HCT116 (cell line): Measurements from ENCODE around the gene EMP2.

Experiments
- CTCF ChIP-seq, 3 experiments: fragments of 200-600 bp in 1 of 3; sonication (generic) in 1 of 3; IDR thresholded peaks in 2 of 3; conservative IDR thresholded peaks in 1 of 3; 2 replicates each; pipeline ENCODE4 v1.5.1; 2012 to 2017; ENCODE audit warnings: low read depth in 2 of 3, low read length in 2 of 3, antibody characterized with exemption in 1 of 3, borderline replicate concordance in 1 of 3, control low read depth in 1 of 3, mild to moderate bottlenecking in 1 of 3, mixed read lengths in 1 of 3, mixed run types in 1 of 3, moderate library complexity in 1 of 3; ENCODE audit not compliant: insufficient read depth in 1 of 3
- EGR1 ChIP-seq: IDR thresholded peaks from 2 replicates; pipeline ENCODE4 v1.6.1; 2012; ENCODE audit warnings: low read depth
- EZH2 ChIP-seq: fragments of 200-600 bp; sonication (generic); IDR thresholded peaks from 2 replicates; pipeline ENCODE4 v1.6.1; 2017; ENCODE audit warnings: antibody characterized with exemption, mixed run types
- EZH2phosphoT487 ChIP-seq: fragments of 200-600 bp; IDR thresholded peaks from 2 replicates; pipeline ENCODE4 v1.6.1; 2018; ENCODE audit warnings: antibody characterized with exemption, borderline replicate concordance
- JUND ChIP-seq: IDR thresholded peaks from 2 replicates; pipeline ENCODE4 v1.6.1; 2012
- POLR2A ChIP-seq: IDR thresholded peaks from 2 replicates; pipeline ENCODE4 v1.7.0; 2011; ENCODE audit warnings: borderline replicate concordance; ENCODE audit not compliant: insufficient read depth, insufficient read length; ENCODE audit errors: extremely low read depth
- POLR2AphosphoS5 ChIP-seq: IDR thresholded peaks from 2 replicates; pipeline ENCODE4 v1.6.1; 2011; ENCODE audit warnings: mild to moderate bottlenecking, low read depth, low read length, moderate library complexity
- ZFX ChIP-seq: fragments of 450-650 bp; IDR thresholded peaks from 2 replicates; pipeline ENCODE4 v1.6.1; 2017
- ZNF274 ChIP-seq: fragments of 200-500 bp; sonication (Bioruptor generic); IDR thresholded peaks from 2 replicates; pipeline ENCODE4 v1.6.1; 2014; ENCODE audit warnings: mild to moderate bottlenecking, low read depth, low read length, inconsistent platforms
- TF ChIP-seq, protein P1 (sequence below): IDR thresholded peaks from 2 replicates; pipeline ENCODE4 v1.6.1; 2011; ENCODE audit warnings: mild to moderate bottlenecking, low read length, moderate library complexity; ENCODE audit not compliant: insufficient replicate concordance; ENCODE audit errors: extremely low read depth
- TF ChIP-seq, protein P2 (sequence below): IDR thresholded peaks from 2 replicates; pipeline ENCODE4 v1.6.1; 2012

DNA sequence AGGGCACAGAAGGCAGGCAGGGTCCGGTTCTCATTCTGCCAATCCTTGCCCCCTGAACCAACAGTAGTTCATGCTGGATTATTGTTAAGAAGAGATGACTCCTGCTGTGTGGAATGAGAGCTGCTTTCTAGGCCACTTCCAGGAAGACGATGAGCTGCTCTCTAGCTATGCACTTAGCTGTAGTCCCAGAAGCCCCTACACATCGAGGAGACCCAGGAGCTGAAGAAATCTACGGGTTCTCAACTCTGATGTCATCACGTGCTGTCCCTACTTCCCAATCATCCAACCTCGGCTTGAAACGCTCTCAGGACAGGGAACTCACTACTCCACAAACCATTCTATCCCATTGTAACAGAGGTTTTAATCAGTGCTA lies 29.0 kb upstream of the EMP2 start:
- TF ChIP-seq CTCF (IDR thresholded peaks at IDR 0.05 in 2 of 3, conservative IDR thresholded peaks at IDR 0.05 in 1 of 3; ENCODE audit: borderline replicate concordance in 1 of 3, insufficient read depth in 1 of 3, low read depth in 2 of 3, low read length in 2 of 3) = no peak
- TF ChIP-seq, protein P1, sequence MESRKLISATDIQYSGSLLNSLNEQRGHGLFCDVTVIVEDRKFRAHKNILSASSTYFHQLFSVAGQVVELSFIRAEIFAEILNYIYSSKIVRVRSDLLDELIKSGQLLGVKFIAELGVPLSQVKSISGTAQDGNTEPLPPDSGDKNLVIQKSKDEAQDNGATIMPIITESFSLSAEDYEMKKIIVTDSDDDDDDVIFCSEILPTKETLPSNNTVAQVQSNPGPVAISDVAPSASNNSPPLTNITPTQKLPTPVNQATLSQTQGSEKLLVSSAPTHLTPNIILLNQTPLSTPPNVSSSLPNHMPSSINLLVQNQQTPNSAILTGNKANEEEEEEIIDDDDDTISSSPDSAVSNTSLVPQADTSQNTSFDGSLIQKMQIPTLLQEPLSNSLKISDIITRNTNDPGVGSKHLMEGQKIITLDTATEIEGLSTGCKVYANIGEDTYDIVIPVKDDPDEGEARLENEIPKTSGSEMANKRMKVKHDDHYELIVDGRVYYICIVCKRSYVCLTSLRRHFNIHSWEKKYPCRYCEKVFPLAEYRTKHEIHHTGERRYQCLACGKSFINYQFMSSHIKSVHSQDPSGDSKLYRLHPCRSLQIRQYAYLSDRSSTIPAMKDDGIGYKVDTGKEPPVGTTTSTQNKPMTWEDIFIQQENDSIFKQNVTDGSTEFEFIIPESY = no peak
- TF ChIP-seq POLR2AphosphoS5 = no peak
- no peak for TF ChIP-seq JUND
- TF ChIP-seq ZNF274 = no peak
- TF ChIP-seq ZFX = no peak
- TF ChIP-seq EGR1 = no peak
- TF ChIP-seq POLR2A = no peak
- TF ChIP-seq, protein P2, sequence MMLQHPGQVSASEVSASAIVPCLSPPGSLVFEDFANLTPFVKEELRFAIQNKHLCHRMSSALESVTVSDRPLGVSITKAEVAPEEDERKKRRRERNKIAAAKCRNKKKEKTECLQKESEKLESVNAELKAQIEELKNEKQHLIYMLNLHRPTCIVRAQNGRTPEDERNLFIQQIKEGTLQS = no peak
- no peak for TF ChIP-seq EZH2
- no peak for TF ChIP-seq EZH2phosphoT487
